Neural crest cell (in vitro differentiated cells): Measurements from ENCODE around the gene SEC16B. TPM values are rescaled to one million over a fixed set of nuclear protein-coding genes. Genes with fewer than 3 reads are reported as not detected.

ENCODE experiments used
- DNase-seq: peaks from one replicate; pipeline ENCODE4 v3.0.0; 2021; ENCODE audit warnings: low read depth, mixed read lengths, low spot score
- H3K27ac Mint-ChIP-seq: one replicate; pipeline ENCODE4 v1.8.0; 2021; ENCODE audit warnings: mild to moderate bottlenecking, mixed read lengths; ENCODE audit not compliant: unreplicated experiment
- H3K27me3 Mint-ChIP-seq: 2 replicates; pipeline ENCODE4 v1.8.0; 2021; ENCODE audit warnings: low read depth, mild to moderate bottlenecking, mixed read lengths
- H3K36me3 Mint-ChIP-seq: 2 replicates; pipeline ENCODE4 v1.8.0; 2021; ENCODE audit warnings: low read depth, mild to moderate bottlenecking, mixed read lengths
- H3K4me1 Mint-ChIP-seq: 2 replicates; pipeline ENCODE4 v1.8.0; 2021; ENCODE audit warnings: mixed read lengths
- H3K4me3 Mint-ChIP-seq: one replicate; pipeline ENCODE4 v1.8.0; 2021; ENCODE audit warnings: mild to moderate bottlenecking, mixed read lengths
- H3K9me3 Mint-ChIP-seq: 2 replicates; pipeline ENCODE4 v1.8.0; 2021; ENCODE audit warnings: mixed read lengths
- total RNA-seq: library from RNA; stranded (reverse); gene quantifications from 2 replicates; pipeline ENCODE4 v1.2.1, GENCODE V29; 2021
- TF ChIP-seq, protein P1 (sequence below): fragments of 200-600 bp; sonication (generic); conservative IDR thresholded peaks from 2 replicates; pipeline ENCODE4 v1.5.0; 2021; ENCODE audit warnings: antibody characterized with exemption, mild to moderate bottlenecking

The SEC16B gene
- total RNA-seq, 1 donor from 2014 or later = 1.4 TPM

DNA sequence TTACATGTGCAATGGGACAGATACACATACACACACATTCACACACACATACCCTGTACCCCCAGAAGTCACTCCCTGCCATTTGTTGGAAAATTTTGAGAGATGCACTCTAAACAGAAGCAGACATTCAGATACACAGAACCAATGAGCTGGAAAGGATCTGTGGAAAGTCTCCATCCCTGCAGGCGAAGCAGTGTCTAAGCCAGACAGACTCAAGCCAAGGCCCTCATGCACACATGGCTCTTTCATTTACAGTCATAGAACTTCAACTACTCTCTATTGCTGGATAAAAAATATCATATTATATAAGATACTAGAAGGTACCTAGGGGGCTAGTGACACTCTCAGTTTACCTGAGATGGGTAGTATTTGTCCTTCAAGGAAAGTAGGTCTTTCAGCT lies 7.3 kb upstream of the SEC16B start:
- Mint-ChIP-seq H3K4me1 (no peaks in the 10 kb centered on the region), H3K27me3 (no peaks in the 10 kb centered on the region), H3K9me3 (peaks cover 2% of the 10 kb centered on the region), H3K36me3 (no peaks in the 10 kb centered on the region), H3K4me3 (no peak overlapping the region), H3K27ac (no peak overlapping the region)
- no peak for DNase-seq
- TF ChIP-seq, protein P1, sequence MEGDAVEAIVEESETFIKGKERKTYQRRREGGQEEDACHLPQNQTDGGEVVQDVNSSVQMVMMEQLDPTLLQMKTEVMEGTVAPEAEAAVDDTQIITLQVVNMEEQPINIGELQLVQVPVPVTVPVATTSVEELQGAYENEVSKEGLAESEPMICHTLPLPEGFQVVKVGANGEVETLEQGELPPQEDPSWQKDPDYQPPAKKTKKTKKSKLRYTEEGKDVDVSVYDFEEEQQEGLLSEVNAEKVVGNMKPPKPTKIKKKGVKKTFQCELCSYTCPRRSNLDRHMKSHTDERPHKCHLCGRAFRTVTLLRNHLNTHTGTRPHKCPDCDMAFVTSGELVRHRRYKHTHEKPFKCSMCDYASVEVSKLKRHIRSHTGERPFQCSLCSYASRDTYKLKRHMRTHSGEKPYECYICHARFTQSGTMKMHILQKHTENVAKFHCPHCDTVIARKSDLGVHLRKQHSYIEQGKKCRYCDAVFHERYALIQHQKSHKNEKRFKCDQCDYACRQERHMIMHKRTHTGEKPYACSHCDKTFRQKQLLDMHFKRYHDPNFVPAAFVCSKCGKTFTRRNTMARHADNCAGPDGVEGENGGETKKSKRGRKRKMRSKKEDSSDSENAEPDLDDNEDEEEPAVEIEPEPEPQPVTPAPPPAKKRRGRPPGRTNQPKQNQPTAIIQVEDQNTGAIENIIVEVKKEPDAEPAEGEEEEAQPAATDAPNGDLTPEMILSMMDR = no peak

DNA sequence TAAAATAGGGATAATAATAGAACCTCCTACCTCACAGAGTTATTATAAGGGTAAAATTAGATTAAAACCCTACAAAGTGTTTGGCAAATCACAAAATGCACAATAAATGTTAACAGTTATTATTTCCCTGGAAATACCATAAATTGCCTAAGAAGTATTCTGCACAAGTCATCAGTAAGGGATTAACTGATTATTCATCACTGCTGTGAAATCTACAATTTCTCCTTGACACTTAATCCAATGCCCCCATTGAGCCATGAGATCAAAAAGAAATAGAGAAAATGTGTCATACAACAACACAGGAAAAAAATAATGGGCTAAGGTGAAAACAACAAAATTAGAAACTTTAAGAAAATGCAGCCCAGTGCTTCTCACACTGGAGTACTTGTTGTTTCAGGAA lies 6.7 kb upstream of the SEC16B start:
- Mint-ChIP-seq H3K9me3 (peaks cover 2% of the 10 kb centered on the region), H3K4me3 (no peak overlapping the region), H3K36me3 (no peaks in the 10 kb centered on the region), H3K27ac (no peak overlapping the region), H3K4me1 (no peaks in the 10 kb centered on the region), H3K27me3 (no peaks in the 10 kb centered on the region)
- no peak for DNase-seq
- TF ChIP-seq, protein P1 = no peak

DNA sequence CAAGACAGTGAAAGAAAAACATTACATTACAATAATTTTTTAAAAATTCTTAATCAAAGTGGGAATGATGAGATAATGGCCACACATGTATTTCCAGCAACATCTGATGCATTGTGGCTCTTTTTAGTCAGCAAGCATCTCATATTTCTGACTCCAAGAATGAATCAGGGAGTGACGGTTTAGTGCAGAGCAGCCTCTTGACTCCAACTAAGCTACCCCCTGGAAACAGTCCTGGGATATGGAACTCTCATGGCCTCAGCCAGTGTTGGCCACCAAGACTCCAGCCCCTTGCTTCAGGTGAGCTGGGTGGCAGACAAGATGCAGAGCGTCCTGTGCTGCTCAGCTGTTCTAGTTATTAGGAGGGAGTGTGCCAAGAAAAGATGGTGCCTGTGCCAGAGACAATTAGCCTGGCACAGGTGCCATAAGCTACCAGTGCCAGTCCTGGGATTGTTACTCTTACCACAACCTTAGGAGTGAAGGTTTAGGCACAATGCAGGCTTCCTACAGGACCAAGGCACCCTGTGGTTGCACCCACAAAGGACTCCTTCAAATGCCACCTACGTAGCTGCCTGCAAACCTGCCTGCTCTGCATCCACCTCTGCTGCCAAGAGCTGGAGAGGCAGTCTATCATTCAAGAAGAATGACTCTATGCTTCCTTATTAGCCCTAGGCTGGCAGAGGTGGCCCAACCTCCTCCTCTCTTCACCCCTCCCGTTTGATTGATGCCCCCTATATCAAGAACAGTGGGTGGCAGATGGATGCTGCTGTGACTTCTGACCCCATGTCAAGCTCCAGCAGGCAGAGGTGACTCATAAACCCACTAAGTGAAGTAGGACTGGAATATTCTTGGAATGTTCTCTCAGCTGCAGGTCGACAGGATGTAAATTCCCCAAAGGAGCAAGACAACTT lies 6.0 kb upstream of the SEC16B start:
- Mint-ChIP-seq H3K9me3 (peaks cover 5% of the 10 kb centered on the region), H3K4me1 (no peaks in the 10 kb centered on the region), H3K4me3 (no peak overlapping the region), H3K36me3 (no peaks in the 10 kb centered on the region), H3K27me3 (no peaks in the 10 kb centered on the region), H3K27ac (no peak overlapping the region)
- DNase-seq = no peak
- TF ChIP-seq, protein P1 = no peak

DNA sequence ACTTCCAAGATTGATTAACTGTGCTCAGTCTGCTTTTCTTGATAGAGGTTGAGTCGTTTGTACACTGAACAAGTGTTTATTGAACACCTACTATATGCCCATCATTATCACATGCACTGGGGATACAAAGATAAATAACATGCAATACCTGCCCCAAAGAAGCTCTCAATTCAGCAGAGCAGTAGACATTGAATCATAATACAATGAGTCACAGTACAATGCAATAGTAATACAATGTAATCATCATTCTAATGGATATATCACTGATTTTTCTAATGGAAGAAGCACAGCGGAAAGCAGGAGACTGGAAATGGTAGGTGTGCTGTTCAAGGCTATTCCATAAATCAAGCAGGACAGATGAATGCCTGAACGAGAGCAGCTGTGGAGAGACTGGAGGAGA lies 3.7 kb upstream of the SEC16B start:
- Mint-ChIP-seq H3K9me3 (peaks cover 5% of the 10 kb centered on the region), H3K36me3 (no peaks in the 10 kb centered on the region), H3K27me3 (no peaks in the 10 kb centered on the region), H3K4me3 (no peak overlapping the region), H3K27ac (no peak overlapping the region), H3K4me1 (no peaks in the 10 kb centered on the region)
- TF ChIP-seq, protein P1 = no peak
- DNase-seq = no peak

DNA sequence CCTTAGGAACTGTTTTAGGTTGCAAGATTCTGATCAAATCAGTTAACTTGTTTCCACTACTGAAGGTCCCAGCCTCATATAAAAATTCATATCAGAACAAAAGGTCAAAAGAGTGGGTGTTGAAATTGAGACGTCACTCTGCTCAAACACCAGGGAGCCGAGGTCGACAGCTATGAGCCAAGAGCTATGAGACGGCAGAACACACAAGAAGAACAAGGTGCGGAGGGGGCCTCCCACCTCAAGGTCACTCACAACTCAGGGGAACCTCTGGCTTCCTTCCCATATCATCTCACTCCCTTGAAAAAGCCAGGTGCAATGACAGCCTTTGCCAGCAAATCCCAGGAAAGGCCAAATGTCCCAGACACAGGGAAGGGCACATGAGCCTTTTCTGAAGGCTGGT lies 749 bp downstream of the SEC16B start:
- TF ChIP-seq, protein P1 = no peak
- DNase-seq = no peak
- H3K36me3 Mint-ChIP-seq = no peaks in the 10 kb centered on the region
- H3K9me3 Mint-ChIP-seq = peaks cover 5% of the 10 kb centered on the region
- H3K27ac Mint-ChIP-seq = no peak overlapping the region
- no peaks in the 10 kb centered on the region for H3K27me3 Mint-ChIP-seq
- H3K4me1 Mint-ChIP-seq = no peaks in the 10 kb centered on the region
- no peak overlapping the region for H3K4me3 Mint-ChIP-seq
